ENCODE results near the gene AGPS. TPM values are rescaled to one million over a fixed set of nuclear protein-coding genes. Genes with fewer than 3 reads are reported as not detected.

The AGPS gene
- total RNA-seq, 1 experiment from 2014 or later = 60.9 TPM

DNA sequence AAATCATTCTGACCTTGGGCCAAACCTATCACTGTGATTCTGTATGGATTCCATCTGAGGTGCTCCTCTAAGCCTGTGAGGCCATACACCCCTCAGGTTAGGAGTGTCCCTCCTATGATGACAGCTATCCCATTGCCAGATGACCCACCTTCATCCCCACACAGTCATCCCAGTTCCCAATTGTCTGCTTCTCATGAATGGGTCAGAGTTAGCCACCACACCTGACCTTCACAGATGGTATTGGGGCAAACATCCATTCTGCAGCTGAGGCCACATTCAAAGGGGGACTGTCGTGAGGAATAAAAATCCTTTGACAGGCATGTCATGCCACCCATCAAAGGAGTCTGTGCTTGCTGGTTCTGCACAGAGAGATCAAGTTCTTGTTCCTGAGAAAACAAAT, 155.2 kb downstream of the AGPS start:
- H2BK12ac ChIP-seq (ENCODE audit: insufficient read length, low read depth, low read length) = no peak overlapping the region
- no peak overlapping the region for H2AFZ ChIP-seq (ENCODE audit: low read length)
- no peak for DNase-seq
- WGBS (ENCODE audit: extremely low coverage, insufficient read length, low lambda C conversion rate) = no CpG with 5 or more reads among the region's 1 CpG
- no peak overlapping the region for H3K14ac ChIP-seq (ENCODE audit: insufficient read depth, low read length)
- H3K23ac ChIP-seq (ENCODE audit: insufficient read length, low read depth, low read length) = no peak overlapping the region
- H2BK5ac ChIP-seq (ENCODE audit: insufficient read length, low read length) = no peak overlapping the region
- no peaks in the 10 kb centered on the region for H3K79me1 ChIP-seq (ENCODE audit: insufficient read depth, low read depth, low read length, poor library complexity, severe bottlenecking)
- H3T11ph ChIP-seq (ENCODE audit: low read length) = no peak overlapping the region
- H3K4me1 Mint-ChIP-seq = no peaks in the 10 kb centered on the region
- H2BK20ac ChIP-seq (ENCODE audit: low read depth, low read length, poor library complexity, severe bottlenecking) = no peak overlapping the region
- no peak overlapping the region for H3K4me3 Mint-ChIP-seq
- H4K8ac ChIP-seq (replicated peaks; ENCODE audit: insufficient read length, low read depth, low read length) = no peak overlapping the region
- H2BK120ac ChIP-seq (ENCODE audit: low read depth, low read length, poor library complexity, severe bottlenecking) = no peak overlapping the region
- TF ChIP-seq CTCF (conservative IDR thresholded peaks at IDR 0.05) = no peak
- no peak overlapping the region for H3K18ac ChIP-seq (ENCODE audit: insufficient read length, low read depth, low read length)
- H3K27me3 ChIP-seq (ENCODE audit: insufficient read depth, low read length) = no peaks in the 10 kb centered on the region
- no peaks in the 10 kb centered on the region; the same call in none of the 2 replicates for H3K27me3 Mint-ChIP-seq (ENCODE audit: low read depth)
- H2BK15ac ChIP-seq (ENCODE audit: low read depth, low read length) = no peak overlapping the region
- H4K20me1 ChIP-seq (ENCODE audit: control insufficient read depth, insufficient read depth, insufficient read length) = no peaks in the 10 kb centered on the region
- no peak overlapping the region for H3K27ac Mint-ChIP-seq
- peaks cover 2% of the 10 kb centered on the region; the same call in 1 of the 2 replicates for H3K4me1 ChIP-seq (ENCODE audit: insufficient read depth, low read length)
- H4K91ac ChIP-seq (ENCODE audit: insufficient read length, low read depth, low read length) = no peak overlapping the region
- H3K27ac ChIP-seq (ENCODE audit: insufficient read length, low read depth, low read length) = no peak overlapping the region
- H3K79me2 ChIP-seq (ENCODE audit: insufficient read depth, low read length) = no peaks in the 10 kb centered on the region
- H2AK5ac ChIP-seq (ENCODE audit: insufficient read length, low read length) = no peak overlapping the region
- H3K4ac ChIP-seq (ENCODE audit: low read depth, low read length) = no peak overlapping the region
- peaks cover 10 to 17% (median 14%) of the 10 kb centered on the region in 3 experiments for H3K36me3 Mint-ChIP-seq (ENCODE audit: insufficient read depth in 1 of 3, low read depth in 3 of 3)
- H4K5ac ChIP-seq (ENCODE audit: insufficient read length, low read depth, low read length) = no peak overlapping the region
- H3K4me2 ChIP-seq (ENCODE audit: insufficient read depth, insufficient read length, low read length) = no peak overlapping the region
- no peak overlapping the region for H3K56ac ChIP-seq (ENCODE audit: insufficient read length, low read depth, low read length)
- H3K9ac ChIP-seq (ENCODE audit: extremely low read depth, insufficient read length, low read length) = no peak overlapping the region
- H3K23me2 ChIP-seq (ENCODE audit: insufficient read length, low read depth, low read length, poor library complexity, severe bottlenecking) = no peaks in the 10 kb centered on the region
- peaks cover 18% of the 10 kb centered on the region in 2 experiments for H3K9me3 Mint-ChIP-seq
- H3K9me3 ChIP-seq (ENCODE audit: control insufficient read depth, low read depth, low read length) = peaks cover 11% of the 10 kb centered on the region
